NCI-H345 treated with DMSO at 0.1 percent for 48 hours (cell line): Measurements from ENCODE around the gene PTPRO.

ENCODE experiments used
- DNase-seq: peaks from one replicate; lab custom pipeline; 2025; ENCODE audit not compliant: unreplicated experiment; lab: John Stamatoyannopoulos, UW

The PTPRO gene

DNA sequence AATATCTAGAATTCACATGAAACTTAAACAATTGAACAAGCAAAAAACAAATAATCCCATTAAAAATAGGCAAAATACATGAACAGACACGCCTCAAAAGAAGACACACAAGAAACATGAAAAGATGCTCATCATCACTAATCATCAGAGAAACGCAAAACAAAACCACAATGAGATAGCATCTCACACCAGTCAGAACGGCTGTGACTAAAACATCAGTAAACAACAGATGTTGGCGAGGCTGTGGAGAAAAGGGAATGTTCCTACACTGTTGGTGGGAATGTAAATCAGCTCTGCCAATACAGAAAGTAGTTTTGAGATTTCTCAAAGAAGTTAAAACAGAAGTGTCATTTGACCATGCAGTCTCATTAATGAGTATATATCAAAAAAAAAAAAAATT, 121.3 kb downstream of the PTPRO start:
- no peak for DNase-seq

DNA sequence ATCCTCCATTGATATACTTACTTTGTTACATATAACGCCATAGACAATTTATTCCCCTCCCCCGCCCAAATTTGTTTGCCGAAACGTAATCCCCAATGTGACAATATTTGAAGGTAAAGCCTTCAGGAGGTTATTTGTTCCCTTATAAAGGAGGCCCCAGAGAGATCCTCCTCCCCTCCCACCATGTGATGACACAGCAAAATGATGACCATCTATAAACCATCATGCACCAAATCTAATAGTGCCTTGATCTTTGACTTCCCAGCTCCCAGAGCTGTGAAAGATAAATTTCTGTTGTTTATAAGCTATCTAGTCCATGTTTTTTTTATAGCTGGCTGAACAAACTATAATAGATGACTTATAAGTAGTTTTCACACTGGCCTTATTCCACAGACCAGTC, 122.2 kb downstream of the PTPRO start:
- DNase-seq, result no peak

DNA sequence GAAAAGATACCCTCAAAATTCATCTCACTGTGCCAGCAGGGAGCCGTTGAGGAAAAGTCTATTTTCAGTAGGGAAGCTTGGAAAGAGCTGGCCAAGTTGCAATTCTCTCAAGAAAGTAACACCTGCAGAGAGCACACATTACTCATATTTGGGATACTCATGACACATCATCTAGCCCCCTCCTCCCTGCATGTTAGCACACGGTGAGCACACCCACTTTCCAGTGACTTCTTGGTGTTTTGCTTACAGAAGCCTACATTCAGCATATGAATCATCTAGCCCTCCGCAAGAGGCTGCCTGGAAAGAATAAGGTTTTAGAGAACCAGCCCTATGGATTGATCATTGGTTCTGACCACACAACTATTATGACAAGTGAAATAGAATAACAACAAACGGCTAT, 124.5 kb downstream of the PTPRO start:
- DNase-seq, result no peak

DNA sequence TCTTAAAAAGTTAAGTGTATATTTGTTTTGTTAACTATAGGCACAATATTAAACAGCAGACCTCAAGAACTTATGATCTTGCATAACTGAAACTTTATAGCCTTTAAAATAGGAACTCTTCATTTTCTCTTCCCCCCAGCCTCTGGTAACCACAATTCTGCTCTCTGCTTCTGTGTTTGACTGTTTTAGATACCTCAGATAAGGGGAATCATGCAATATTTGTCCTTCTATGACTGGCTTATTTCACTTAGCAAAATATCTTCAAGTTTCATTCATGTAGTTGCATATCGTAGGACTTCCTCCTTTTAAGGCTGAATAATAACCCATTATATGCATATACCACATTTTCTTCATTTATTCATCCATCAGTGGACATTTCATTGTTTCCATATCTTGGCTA, 131.3 kb downstream of the PTPRO start:
- no peak for DNase-seq

DNA sequence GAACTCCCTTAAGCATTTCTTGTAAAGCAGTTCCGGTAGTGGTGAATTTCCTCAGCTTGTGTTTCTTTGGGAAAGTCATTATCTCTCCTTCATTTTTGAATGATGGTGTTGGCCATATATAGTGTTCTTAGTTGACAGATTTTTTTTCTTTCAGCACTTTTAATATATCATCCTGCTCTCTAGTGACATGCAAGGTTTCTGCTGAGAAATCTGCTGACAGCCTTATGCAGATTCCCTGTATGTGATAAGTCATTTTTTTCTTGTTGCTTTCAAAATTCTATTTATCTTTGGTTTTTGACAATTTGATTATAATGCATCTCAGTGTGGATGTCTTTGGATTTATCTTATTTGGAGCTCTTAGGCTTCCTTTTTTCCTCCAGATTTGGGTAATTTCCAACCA, 135.7 kb downstream of the PTPRO start:
- no peak for DNase-seq

DNA sequence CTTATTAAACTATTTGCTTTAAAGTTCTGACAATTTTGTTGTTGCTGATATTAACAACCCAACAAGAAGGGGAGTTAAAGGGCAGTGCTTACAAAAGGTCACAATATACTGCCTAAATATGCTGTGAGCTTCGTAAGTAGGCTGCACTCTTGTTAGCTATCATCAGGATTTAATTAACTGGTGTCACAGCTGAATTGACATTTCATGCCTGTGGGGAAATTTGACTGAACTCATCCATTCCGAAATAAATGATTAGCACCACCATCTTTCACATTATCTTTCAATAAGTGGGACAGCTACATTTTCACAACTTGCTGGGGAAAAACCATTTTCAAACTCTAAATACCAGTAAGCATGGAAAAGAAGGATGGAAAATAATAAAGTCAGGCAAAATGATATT, 146.6 kb downstream of the PTPRO start:
- DNase-seq, result no peak

DNA sequence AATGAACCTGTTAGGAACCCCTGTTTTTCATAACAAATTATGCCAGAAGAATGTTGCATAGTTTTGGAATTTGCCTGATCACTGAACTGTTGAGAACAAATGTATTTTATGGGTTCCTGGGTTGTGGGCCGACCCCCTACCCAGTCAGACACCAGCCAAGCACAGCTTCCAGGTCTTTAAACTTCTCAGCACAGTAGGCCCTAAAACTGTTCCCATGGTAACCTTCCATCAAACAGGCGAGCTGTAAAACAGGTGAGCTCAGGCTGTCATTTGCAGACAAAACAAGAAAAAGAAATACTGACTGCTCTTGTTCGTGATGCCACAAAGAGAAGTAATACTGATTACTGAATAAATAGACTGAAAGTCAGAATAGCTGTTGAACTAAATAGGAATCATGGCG, 147.0 kb downstream of the PTPRO start:
- DNase-seq, result no peak

DNA sequence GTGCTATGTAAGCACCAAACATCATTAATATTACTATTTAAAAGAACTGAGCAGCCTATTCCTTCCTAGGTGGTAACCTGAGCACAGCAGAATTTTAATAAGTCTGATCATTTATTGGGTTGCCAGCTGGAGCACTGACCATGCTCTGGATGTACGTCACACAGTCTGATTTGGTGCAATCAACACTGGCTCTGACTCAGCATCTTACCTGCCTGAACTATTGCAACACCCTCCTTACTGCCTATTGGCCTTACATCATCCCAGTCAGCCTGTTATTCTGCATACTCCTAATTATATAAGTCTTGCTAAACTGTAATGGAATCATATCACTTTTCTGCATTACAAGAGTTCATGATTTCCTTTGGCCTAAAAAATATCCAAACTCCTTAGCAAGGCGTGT, 149.7 kb downstream of the PTPRO start:
- DNase-seq, result no peak

DNA sequence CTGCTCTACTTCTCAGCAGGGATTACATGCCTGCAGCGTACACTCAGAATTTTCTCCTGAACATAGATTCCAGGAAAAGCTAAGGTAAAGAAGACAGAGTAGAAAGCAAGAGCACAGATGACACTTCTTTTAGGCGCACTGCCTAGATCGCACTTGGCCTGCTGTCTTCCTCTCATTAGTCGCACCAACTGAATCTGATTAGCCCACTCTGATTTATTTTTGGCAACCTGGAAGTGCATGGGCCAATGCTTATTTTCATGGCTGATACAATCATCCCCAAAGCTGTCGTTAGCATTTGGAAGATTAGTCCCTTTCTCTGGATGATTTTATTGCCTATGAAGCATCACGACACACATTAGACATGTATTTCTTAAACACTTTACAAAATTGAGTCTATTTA, 152.5 kb downstream of the PTPRO start:
- DNase-seq, result no peak

DNA sequence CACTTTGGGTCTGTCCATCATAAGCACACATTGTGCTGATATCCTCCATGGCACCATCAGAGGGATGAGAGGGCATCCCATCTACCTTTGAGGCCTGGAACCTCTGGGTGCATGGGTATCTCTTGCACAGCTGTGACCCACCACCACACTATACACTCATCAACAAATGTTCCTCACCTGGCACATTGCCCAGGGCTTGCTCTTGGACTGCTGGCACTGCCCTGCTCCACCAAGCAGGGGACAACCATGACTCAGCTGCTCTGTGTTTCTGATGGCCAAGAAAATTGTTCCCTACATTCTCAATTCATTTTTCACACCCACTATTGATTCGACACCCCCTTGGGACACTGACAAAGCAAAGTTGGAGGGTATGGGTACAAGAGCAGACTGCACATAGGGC, 155.5 kb downstream of the PTPRO start:
- no peak for DNase-seq

DNA sequence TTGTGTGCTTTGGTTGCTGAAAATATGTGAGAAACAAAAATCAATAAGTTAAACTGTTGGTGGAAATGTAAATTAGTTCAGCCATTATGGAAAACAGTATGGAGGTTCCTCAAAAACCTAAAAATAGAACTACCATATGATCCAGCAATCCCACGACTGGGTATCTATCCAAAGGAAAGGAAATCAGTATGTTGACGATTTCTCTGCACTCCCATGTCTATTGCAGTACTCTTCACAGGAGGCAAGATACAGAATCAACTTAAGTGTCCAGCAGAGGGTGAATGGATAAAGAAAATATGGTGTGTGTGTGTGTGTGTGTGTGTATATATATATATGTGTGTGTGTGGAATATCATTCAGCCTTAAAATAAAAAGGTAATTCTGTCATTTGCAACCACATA, 159.5 kb downstream of the PTPRO start:
- DNase-seq, result no peak

DNA sequence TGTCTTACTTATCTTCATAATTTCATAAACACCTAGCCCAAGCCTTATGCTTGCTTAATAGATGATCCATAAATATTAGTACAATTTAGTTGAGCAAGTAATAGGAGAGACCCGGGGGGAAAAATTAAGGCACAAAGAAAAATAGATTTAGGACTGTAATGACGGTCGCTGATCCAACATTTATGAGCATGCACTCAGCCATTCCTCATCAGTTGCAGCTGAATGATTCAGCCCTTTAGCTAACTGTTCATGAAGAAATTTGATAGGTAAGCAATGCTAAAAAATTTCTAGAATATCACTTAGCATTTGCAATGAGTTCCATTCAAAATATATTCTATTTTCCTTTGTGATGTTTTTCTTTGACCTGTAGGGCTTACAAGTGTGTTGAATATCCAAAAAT, 163.2 kb downstream of the PTPRO start:
- DNase-seq, result no peak

DNA sequence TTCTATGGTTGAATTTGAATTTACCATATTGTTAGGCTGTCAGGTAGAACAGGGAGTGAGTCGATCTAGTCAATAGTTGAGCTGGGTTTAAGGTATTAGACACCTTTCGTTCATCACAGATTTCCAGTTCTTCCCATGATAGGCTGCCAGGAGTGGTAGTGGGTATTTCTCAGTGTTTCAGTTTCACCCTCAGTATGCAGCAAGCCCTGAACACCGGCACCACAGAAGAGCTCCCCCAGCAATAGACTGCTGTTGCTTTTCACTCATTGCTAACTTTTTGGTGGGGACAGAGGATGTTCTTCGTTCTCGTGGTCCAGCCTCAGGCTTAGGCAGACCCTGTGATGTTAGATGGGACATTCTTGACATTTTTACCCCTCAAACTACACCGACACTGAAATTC, 164.6 kb downstream of the PTPRO start:
- no peak for DNase-seq

DNA sequence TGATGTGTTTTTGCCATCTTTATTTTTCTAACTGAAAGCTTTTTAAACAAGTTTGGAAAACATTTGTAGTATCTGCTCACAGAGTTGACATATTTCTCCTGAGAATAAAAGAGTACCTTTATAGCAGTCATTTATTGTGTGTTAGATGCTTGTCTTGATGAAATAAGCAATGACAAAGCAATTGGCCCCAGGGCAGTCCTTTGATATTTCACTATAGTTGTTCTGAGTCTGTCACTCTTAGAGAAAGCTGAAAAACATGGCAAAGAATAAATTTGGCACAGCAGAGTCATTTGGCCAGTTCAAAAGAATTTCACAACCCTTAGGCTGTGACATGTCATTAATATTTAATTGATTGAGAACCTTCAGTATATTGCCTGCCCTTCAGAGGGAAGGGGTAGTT, 166.2 kb downstream of the PTPRO start:
- DNase-seq, result no peak

DNA sequence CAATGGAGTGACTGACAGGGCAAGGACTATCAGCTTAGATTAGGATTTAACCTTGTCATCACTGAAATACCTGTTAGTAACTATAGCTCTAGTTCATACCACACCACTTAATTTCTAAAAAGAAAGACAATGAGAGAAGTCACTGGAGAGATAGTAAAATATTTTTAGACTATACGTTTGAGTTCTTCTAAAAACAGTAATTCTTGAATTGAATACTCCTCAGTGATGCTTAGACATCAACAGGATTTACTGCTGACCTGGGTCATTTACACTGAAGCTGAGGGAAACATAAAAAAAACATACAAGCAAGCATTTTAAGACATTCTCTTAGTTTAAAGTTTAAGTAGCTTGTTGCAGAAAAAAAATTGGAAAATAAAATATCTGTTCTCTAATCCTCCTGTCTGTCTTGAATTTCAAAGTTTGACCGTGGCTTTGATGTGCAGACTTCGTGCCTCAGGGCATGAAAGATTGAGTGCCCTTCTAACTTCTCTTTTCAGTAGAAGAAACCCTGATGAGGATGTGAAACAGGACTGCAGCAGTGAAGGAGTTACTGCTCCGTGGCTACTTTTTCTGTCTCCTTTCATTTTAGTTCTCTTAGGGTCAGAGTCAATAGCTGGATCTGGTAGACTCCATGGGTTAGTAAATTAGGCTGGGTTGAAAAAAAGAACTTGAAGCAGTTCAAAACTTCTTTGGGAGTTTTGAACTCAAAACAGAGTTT, 172.2 kb downstream of the PTPRO start:
- DNase-seq, result no peak

DNA sequence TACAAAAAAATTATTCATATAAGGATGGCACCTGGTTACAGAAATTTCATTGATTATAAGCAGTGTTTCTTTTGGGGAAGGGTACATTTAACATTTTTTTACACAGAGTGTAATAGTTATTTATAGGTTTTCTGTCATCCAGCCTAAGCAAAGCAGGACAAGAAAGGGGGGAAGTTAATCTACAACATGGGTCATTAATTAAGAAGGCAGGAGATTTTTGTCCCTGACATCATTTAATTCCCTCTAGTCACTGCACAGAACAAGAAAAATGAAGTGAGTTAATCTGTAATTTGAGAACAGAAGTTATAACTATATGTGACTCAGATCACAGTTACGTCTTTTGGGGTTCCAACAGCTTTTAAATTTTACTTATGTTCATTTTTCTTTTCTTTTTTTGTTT, 173.4 kb downstream of the PTPRO start:
- no peak for DNase-seq

DNA sequence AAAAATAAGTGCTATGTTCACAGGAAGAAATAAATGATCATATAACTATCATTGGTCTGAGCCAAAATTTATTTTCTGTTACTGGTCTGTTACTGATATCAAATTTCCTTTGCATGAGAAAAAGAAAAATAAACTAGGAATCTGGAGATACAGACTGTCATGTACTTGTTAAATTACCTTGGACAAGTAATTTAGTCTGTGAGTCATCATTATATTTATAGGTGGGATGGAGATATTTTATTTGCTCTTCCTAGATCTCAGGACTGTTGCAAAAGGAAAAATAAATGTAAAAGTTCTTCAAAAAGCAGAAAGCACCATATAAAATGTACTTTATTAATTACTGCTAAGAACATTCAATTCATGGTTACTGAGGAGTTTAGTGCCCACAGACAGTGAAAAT, 174.4 kb downstream of the PTPRO start:
- DNase-seq, result no peak

DNA sequence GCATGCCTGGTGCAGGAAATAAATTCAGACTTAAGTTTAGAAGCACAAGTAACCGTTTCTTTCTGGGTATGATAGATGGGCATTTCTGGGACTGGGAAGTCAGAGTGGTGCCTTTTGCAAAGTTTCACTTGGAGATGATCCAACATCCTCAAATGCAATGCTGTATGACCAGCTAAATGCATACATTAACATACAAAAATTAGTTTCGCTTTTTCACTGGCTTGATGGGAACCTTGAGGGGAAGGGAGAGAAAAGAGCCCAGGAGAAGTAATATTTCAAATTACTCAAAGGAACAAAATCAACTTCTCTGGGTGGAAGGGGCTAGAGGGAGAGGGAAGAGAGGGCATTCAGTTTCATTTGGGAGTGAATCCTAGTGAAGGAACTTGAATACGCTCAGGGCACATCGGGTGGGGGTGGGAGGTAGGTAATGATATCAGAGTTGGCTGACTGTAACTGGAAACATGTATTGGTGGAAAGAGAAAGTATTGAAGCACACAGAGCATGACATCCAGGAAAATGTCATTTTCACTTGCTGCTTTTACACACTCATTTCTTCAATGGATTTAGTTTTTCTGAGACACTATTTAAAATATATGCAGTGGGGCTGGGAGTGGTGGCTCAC, 175.5 kb downstream of the PTPRO start:
- DNase-seq, result no peak

DNA sequence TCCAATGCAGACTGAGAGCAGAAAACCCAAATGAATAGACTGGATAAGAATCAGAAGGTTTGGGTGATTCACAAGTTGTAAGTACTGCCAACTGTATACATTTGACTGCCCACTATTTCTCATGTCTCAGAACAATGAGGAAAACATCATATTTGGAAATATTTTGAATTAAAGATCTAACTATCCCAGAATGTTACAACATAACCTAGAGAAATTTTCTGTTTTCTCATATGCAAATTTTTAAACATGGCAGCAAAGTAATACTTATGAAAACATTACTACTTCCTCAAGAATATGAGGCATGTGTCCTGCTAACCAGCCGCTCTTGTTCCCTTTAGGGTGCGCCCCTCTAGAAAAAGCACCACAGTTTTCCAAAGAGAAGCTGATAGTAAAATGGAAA, 179.9 kb downstream of the PTPRO start:
- DNase-seq, result no peak

DNA sequence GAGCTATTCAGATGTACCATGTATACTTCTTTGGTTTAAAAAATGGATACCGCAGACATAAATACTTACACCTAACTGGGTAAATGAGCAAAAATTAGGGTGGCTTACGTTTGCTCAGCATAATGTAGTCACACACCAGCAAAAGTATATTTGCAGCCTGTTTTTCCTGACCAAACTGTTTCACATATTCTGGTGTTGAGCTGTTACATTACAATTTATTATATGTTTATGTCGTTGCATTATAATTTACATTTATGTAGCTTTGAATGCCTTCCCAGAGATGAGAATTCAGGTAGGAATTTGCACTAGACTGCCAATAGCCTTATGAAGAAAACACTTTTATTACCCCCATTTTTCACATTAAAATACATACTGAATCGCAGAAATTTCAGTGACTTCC, 183.3 kb downstream of the PTPRO start:
- DNase-seq, result no peak

DNA sequence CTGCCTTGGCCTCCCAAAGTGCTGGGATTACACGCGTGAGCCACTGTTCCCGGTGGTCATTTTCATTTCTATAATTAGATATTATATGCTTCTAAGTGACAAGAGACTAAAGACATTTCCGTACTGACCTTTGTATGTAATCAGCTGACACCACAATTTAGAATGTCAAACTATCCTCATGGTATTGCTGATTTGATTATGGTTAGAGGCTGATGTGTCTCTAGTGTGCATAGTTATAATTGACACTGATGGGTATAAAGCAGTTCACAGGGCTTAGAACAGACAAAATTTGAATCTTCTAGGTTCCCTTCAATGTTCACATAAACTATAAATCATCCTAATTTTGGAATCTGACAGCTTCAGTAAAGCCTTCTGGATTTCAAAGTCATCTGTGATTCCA, 192.7 kb downstream of the PTPRO start:
- no peak for DNase-seq

DNA sequence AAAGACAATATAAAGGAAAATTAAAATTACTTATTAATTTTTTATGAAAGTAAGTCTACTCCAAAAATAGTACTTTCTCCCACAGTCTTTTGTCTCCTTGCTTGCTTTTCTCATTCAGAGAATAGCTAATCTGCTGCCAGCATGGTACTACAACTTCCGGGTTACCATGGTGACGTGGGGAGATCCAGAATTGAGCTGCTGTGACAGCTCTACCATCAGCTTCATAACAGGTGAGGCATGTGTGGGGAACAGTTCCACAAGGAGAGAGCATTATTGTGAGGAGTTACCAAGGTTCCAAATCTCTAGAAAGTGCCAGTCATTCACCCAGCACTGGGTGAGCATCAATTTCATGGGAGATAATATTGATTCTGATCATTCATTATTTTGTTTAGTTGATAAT, 197.8 kb downstream of the PTPRO start:
- DNase-seq, result no peak

DNA sequence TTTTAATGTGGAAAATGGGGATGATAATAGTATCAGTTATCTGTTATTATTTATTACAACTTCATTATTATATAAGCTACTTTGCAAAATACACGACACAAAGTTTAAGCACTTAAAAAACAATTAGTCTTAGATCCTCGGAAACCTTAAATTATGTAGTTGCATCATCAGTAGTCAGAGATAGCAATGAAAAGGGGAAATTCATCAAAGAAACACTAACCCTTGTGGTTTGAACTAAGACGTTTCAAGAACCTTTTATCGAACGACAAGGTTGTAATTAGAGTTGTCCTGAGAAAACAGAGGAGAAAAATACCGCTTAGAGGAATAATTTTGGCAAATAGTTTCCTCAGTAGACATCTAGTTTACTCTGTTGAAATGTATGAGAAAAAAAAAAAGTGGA, 198.5 kb downstream of the PTPRO start:
- DNase-seq, result no peak
